ENCODE measurements around the gene MFN1.

The MFN1 gene

GRCh38 chr3:179436517-179436916 lies 89.0 kb downstream of the MFN1 start:
- no peak for DNase-seq (ENCODE audit: extremely low read depth, low read depth)
- TF ChIP-seq, protein P1, sequence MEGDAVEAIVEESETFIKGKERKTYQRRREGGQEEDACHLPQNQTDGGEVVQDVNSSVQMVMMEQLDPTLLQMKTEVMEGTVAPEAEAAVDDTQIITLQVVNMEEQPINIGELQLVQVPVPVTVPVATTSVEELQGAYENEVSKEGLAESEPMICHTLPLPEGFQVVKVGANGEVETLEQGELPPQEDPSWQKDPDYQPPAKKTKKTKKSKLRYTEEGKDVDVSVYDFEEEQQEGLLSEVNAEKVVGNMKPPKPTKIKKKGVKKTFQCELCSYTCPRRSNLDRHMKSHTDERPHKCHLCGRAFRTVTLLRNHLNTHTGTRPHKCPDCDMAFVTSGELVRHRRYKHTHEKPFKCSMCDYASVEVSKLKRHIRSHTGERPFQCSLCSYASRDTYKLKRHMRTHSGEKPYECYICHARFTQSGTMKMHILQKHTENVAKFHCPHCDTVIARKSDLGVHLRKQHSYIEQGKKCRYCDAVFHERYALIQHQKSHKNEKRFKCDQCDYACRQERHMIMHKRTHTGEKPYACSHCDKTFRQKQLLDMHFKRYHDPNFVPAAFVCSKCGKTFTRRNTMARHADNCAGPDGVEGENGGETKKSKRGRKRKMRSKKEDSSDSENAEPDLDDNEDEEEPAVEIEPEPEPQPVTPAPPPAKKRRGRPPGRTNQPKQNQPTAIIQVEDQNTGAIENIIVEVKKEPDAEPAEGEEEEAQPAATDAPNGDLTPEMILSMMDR (IDR thresholded peaks at IDR 0.05; ENCODE audit: low read depth, low read length, missing control alignments) = no peak
- H3K4me3 ChIP-seq (replicated peaks; ENCODE audit: low read depth, low read length) = no peak overlapping the region

DNA sequence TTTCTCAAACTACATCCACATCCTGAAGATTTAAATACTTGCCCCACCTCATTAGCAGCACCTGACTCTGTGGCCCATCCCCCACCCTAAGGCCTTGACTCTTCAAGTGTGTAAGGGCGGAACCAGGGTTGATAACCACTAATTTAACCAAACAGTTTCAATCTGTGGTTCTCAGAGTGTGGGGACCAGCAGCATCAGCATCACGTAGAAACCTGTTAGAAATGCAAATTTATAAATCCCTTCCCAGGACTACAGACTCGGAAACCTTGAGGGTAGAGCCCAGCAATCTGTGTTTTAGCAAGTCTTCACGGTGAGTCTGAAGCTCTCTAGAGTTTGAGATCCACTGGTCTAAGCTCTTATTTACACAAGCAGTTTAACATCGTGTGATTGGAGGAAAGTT lies 91.3 kb downstream of the MFN1 start:
- no peak overlapping the region for H3K4me3 ChIP-seq (replicated peaks; ENCODE audit: low read depth, low read length)
- TF ChIP-seq, protein P1 (IDR thresholded peaks at IDR 0.05; ENCODE audit: low read depth, low read length, missing control alignments) = no peak
- no peak for DNase-seq (ENCODE audit: extremely low read depth, low read depth)
